Activated CD8-positive, alpha-beta T cell treated with anti-CD3 and anti-CD28 coated beads, Interleukin-2, amount 10 ng/mL, durations not matched to agents 7 days and 5 days (primary cell): Measurements from ENCODE around the gene GDF3. TPM values are rescaled to one million over a fixed set of nuclear protein-coding genes. Genes with fewer than 3 reads are reported as not detected.
"Not testable (repeated sequence)": the region's sequence is repeated elsewhere in the genome, so short reads cannot be mapped to it uniquely, and the experiment has no call there.

Experiments
- ATAC-seq: fragments of 150-1000 bp; cut with Tn5 transposase; one replicate; pipeline ENCODE4 v1.10.0; 2021; ENCODE audit warnings: moderate library complexity
- CTCF ChIA-PET: fragments of 350-600 bp; sonication (Branson Sonifier 250); formaldehyde crosslinking; loops from one replicate; lab custom pipeline; 2021; ENCODE audit warnings: antibody characterized with exemption; lab: Charles Lee
- POLR2A ChIA-PET: fragments of 350-600 bp; sonication (Branson Sonifier 250); formaldehyde crosslinking; loops from one replicate; lab custom pipeline; 2021; ENCODE audit warnings: antibody characterized with exemption; lab: Charles Lee
- DNase-seq: peaks from one replicate; pipeline ENCODE4 v3.0.0-alpha.2; 2020
- H3K27ac Mint-ChIP-seq: one replicate; pipeline ENCODE4 v1.8.0; 2021; ENCODE audit warnings: mild to moderate bottlenecking, mixed read lengths
- H3K27me3 Mint-ChIP-seq: one replicate; pipeline ENCODE4 v1.8.0; 2021; ENCODE audit warnings: low read depth, mixed read lengths
- H3K36me3 Mint-ChIP-seq: one replicate; pipeline ENCODE4 v1.8.0; 2021; ENCODE audit warnings: low read depth, mixed read lengths
- H3K4me1 Mint-ChIP-seq: one replicate; pipeline ENCODE4 v1.8.0; 2021; ENCODE audit warnings: low read depth, mixed read lengths
- H3K4me3 Mint-ChIP-seq: one replicate; pipeline ENCODE4 v1.8.0; 2021; ENCODE audit warnings: mild to moderate bottlenecking, mixed read lengths
- H3K9me3 Mint-ChIP-seq: one replicate; pipeline ENCODE4 v1.8.0; 2022; ENCODE audit warnings: mixed read lengths; ENCODE audit not compliant: insufficient read depth
- total RNA-seq, 2 experiments: library from RNA; stranded (reverse); gene quantifications; one replicate each; pipeline ENCODE4 v1.2.3, GENCODE V29; 2021

Gene GDF3
- total RNA-seq, 2 experiments from 2014 or later = not detected

DNA sequence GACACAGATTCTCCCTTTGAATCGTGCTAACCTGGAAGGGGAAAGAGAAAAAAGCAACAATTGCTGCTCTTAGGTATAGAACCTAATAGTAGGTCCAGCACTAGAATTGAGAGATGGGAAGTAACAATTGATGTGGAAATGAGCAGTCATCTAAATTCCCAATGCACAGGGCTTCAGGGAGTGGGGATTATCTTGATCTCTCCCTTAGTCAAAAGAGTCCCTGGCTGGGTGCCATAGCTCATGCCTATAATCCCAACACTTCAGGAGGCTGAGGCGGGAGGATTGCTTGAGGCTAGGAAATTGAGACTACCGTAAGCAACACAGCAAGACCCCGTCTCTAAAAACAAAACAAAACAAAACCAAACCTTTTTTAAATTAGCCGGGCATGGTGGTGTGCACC, 33.8 kb downstream of the GDF3 start:
- Mint-ChIP-seq H3K9me3 (no peaks in the 10 kb centered on the region), H3K27me3 (no peaks in the 10 kb centered on the region), H3K27ac (no peak overlapping the region), H3K36me3 (no peaks in the 10 kb centered on the region), H3K4me1 (no peaks in the 10 kb centered on the region), H3K4me3 (no peak overlapping the region)
- no peak for ATAC-seq
- ChIA-PET POLR2A (no interaction called here), CTCF (interaction anchor here (1.3 kb wide), 1 partner anchor 14 kb away, joined by 3 read pairs; no protein-coding TSS in a partner anchor)
- no peak for DNase-seq

DNA sequence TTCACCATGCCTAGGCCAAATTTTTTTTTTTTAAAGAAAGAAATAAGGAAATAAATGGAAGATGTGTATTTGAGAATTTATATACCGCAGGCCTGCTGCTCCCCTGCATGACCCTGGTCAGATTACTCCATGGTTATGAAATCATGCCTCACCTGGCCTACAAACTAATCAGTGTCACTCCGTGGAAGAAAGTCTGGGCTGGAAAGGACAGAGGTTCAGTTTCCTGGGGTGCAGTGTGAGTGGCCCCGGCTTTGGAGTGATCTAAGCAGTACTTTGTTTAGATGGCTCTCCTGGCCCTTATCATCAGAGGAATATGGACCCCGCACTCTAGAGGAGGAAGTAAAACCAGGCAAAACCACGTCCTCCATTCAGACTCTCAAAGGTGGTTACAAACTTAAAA, 39.5 kb downstream of the GDF3 start:
- POLR2A ChIA-PET = interaction anchor here (0.7 kb wide), 1 partner anchor 168 kb away, joined by 6 read pairs; no protein-coding TSS in a partner anchor
- CTCF ChIA-PET = interaction anchor here (0.9 kb wide), 1 partner anchor 13 kb away, joined by 3 read pairs; no protein-coding TSS in a partner anchor
- no peak overlapping the region for H3K4me3 Mint-ChIP-seq
- no peaks in the 10 kb centered on the region for H3K27me3 Mint-ChIP-seq
- H3K4me1 Mint-ChIP-seq = no peaks in the 10 kb centered on the region
- no peaks in the 10 kb centered on the region for H3K36me3 Mint-ChIP-seq
- H3K27ac Mint-ChIP-seq = no peak overlapping the region
- ATAC-seq (no peak), DNase-seq (no peak)
- H3K9me3 Mint-ChIP-seq = no peaks in the 10 kb centered on the region

DNA sequence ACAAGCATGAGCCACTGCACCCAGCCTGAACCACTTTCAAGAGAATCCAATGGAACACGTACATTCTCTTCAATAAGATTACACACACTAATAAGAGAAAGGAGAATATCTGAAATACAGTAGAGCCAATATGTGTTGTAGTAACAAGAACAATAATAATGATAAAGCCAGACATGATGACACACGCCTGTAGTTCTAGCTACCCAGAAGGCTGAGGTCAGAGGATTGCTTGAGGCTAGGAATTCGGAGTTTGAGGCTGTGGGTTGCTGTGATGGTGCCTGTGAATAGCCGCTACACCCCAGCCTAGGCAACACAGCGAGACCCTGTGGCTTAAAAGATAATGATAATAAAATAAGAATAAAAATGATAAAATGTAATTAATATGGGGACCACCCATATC, 45.5 kb downstream of the GDF3 start:
- Mint-ChIP-seq H3K4me3 (no peak overlapping the region), H3K9me3 (no peaks in the 10 kb centered on the region), H3K27ac (no peak overlapping the region), H3K36me3 (no peaks in the 10 kb centered on the region), H3K27me3 (no peaks in the 10 kb centered on the region), H3K4me1 (no peaks in the 10 kb centered on the region)
- ATAC-seq (no peak), DNase-seq (no peak)
- CTCF ChIA-PET = interaction anchor here (1.6 kb wide), 1 partner anchor 8 kb away, joined by 9 read pairs; no protein-coding TSS in a partner anchor
- POLR2A ChIA-PET = no interaction called here

DNA sequence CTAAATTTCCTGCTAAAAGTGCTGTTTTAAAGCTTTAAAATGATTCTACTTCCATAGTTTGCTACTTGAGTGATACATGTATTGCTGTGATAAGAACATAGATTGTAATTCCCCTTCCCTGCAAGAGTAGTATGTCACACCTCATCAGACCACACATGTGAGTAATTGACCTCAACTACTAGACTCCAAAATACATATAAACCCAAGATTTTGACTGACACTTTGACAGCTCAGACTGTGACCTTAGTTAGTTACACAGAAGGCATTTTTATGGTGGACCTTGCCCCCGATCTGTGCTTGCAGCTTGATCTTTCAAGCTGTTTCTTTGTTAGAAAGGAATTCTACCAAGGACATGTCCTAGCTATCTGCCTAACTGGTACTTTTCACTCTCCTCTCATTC, 48.5 kb downstream of the GDF3 start:
- H3K27me3 Mint-ChIP-seq = no peaks in the 10 kb centered on the region
- H3K4me3 Mint-ChIP-seq = no peak overlapping the region
- peaks cover 3% of the 10 kb centered on the region for H3K4me1 Mint-ChIP-seq
- no peaks in the 10 kb centered on the region for H3K9me3 Mint-ChIP-seq
- ATAC-seq = no peak
- no peak overlapping the region for H3K27ac Mint-ChIP-seq
- ChIA-PET CTCF (interaction anchor here (0.9 to 1.3 kb wide), 4 partner anchors 10 to 144 kb away, joined by 3 to 4 read pairs (median 3); no protein-coding TSS in a partner anchor), POLR2A (no interaction called here)
- DNase-seq = no peak
- no peaks in the 10 kb centered on the region for H3K36me3 Mint-ChIP-seq

DNA sequence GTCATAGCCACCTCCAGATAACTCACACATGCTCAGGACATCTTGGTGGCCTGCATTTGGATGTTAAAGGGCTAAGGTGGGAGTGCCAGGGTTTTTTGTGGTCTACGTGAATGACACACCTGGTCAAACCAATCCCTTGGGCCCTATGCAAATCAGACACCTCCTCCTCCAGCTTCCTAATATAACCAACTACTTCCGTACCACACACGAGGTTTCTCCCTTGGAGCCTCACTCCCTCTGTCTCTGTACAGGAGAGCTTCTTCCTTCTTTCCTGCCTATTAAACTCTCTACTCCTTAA, 49.4 kb downstream of the GDF3 start:
- Mint-ChIP-seq H3K27ac (no peak overlapping the region), H3K9me3 (no peaks in the 10 kb centered on the region), H3K4me3 (no peak overlapping the region), H3K27me3 (no peaks in the 10 kb centered on the region), H3K4me1 (peaks cover 5% of the 10 kb centered on the region), H3K36me3 (no peaks in the 10 kb centered on the region)
- DNase-seq = no peak
- POLR2A ChIA-PET = no interaction called here
- CTCF ChIA-PET = interaction anchor here (0.6 kb wide), 1 partner anchor 62 kb away, joined by 3 read pairs; no protein-coding TSS in a partner anchor
- ATAC-seq = no peak

DNA sequence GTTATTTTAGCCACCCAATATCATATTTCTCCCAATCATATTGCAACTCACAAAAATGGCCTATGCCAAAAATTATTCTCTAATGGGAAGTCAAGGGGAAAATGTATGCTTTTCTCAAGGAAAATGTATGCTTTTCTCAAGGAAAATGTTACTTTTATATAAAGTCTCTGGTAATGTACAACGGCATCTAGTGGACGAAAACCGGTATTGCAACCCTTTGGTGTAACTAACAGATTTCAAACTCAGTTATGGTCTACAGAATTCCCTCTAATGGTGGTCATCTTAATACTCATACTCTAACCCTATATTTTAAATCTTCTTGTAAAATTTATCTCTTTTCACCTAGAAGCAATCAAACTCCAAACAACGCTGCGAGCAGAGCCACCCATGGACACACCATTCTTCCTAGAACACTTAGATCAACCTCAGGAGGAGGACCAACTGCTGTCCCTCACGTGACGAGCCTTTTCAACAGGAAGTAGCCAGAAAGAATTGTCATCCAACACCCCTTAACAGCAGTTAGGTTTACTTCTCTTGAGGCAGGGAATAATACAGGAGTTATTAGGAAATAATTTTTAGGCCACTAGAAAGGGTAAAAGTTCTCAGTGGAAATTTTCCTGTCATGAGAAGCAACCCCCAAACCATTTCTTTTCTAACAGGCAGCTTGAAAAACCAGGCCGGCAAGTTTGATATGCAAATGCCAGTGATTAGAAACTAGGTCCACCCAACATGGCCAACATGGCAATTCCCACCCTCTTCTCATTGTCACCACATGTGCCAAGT, 50.0 kb downstream of the GDF3 start:
- Mint-ChIP-seq H3K36me3 (no peaks in the 10 kb centered on the region), H3K9me3 (no peaks in the 10 kb centered on the region), H3K27ac (no peak overlapping the region), H3K27me3 (no peaks in the 10 kb centered on the region), H3K4me3 (no peak overlapping the region), H3K4me1 (peaks cover 11% of the 10 kb centered on the region)
- DNase-seq (peak; percentile 48), ATAC-seq (no peak)
- CTCF ChIA-PET = no interaction called here
- POLR2A ChIA-PET = no interaction called here

DNA sequence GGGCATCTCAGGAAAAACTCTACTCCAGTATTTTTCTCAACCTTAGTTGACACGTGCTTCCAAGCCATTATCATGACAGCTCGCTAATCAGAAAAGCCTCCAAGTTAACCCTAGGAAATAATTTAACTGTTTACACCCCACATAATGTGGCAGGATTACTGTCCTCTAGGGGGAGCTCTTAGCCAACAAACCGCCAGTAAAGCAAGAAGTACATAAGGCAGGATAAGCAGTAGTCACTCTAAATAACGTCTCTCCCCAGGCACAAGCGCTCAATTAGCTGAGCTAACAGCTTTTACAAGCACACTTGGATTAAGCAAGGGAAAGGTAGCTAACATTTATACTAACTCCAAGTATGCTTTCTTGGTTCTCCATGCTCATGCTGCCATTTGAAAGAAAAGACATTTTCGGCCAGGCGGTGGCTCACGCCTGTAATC, 52.7 kb downstream of the GDF3 start:
- Mint-ChIP-seq H3K27me3 (no peaks in the 10 kb centered on the region), H3K27ac (no peak overlapping the region), H3K4me3 (no peak overlapping the region), H3K4me1 (peaks cover 29% of the 10 kb centered on the region), H3K36me3 (no peaks in the 10 kb centered on the region), H3K9me3 (no peaks in the 10 kb centered on the region)
- ATAC-seq = no peak
- ChIA-PET POLR2A (no interaction called here), CTCF (interaction anchor here (0.6 to 4.9 kb wide), 14 partner anchors 8 to 440 kb away, joined by 3 to 39 read pairs (median 6); no protein-coding TSS in a partner anchor)
- DNase-seq = peak; percentile 59

DNA sequence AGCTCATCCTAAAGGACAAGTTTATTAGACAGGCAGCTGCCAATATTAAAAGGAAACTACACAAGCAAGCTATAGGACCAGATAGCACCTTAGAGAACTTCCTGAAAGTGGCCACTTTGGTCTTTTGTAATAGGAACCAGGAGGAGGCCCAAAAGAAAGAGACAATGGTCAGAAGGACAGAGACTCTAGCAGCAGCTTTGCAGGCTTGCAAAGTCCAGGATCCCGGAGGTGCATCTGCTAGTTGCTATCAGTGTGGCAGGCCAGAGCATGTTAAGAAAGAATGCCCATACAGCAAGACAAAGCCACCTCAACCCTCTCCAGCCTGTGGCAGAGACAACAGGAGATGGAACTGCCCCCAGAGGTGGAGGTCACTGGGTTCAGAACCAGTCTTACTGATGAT, 53.3 kb downstream of the GDF3 start:
- no peaks in the 10 kb centered on the region for H3K9me3 Mint-ChIP-seq
- peaks cover 3% of the 10 kb centered on the region for H3K27me3 Mint-ChIP-seq
- no peak overlapping the region for H3K4me3 Mint-ChIP-seq
- H3K4me1 Mint-ChIP-seq = peaks cover 29% of the 10 kb centered on the region
- ATAC-seq (no peak), DNase-seq (no peak)
- no peaks in the 10 kb centered on the region for H3K36me3 Mint-ChIP-seq
- CTCF ChIA-PET = interaction anchor here (0.6 to 4.9 kb wide), 16 partner anchors 9 to 441 kb away, joined by 3 to 39 read pairs (median 4); no protein-coding TSS in a partner anchor
- no peak overlapping the region for H3K27ac Mint-ChIP-seq
- POLR2A ChIA-PET = no interaction called here

DNA sequence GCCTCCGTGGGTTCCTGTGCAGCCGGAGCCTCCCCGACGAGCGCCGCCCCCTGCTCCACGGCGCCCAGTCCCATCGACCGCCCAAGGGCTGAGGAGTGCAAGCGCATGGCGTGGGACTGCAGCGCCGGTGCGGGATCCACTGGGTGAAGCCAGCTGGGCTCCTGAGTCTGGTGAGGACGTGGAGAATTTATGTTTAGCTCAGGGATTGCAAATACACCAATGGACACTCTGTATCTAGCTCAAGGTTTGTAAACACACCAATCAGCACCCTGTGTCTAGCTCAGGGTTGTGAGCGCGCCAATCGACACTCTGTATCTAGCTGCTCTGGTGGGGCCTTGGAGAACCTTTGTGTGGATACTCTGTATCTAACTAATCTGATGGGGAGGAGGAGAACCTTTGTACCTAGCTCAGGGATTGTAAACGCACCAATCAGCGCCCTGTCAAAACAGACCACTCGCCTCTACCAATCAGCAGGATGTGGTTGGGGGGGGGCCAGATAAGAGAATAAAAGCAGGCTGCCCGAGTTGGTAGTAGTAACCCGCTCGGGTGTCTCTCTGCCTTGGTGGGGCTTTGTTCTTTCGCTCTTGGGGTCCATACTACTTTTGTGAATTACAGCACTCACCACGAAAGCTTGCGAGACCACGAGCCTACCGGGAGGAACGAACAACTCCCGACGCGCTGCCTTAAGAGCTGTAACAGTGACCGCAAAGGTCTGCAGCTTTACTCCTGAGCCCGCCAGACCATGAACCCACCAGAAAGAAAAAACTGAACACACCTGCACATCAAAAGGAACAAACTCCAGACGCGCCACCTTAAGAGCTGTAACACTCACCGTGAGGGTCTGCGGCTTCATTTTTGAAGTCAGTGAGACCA, 55.2 kb downstream of the GDF3 start:
- DNase-seq (peak; percentile 68), ATAC-seq (peak; percentile 63)
- H3K36me3 Mint-ChIP-seq, H3K27me3 Mint-ChIP-seq, H3K9me3 Mint-ChIP-seq: not testable (repeated sequence)
- peak overlapping the region; percentile 72 for H3K4me3 Mint-ChIP-seq
- H3K4me1 Mint-ChIP-seq = peaks cover 29% of the 10 kb centered on the region
- ChIA-PET POLR2A (interaction anchor here (0.7 to 1.6 kb wide), 2 partner anchors 9 to 697 kb away, joined by 4 read pairs; partner anchors contain the start of genes C12orf57 and RNU7-1), CTCF (interaction anchor here (0.7 to 4.9 kb wide), 11 partner anchors 21 to 622 kb away, joined by 3 to 39 read pairs (median 4); partner anchors contain the start of genes LPCAT3 and SLC2A3)
- peak overlapping the region; percentile 91 for H3K27ac Mint-ChIP-seq
